Endothelial cell of umbilical vein (primary cell): ENCODE results near the gene GFOD1. TPM values are rescaled to one million over a fixed set of nuclear protein-coding genes. Genes with fewer than 3 reads are reported as not detected.
"Not testable (repeated sequence)": the region's sequence is repeated elsewhere in the genome, so short reads cannot be mapped to it uniquely, and the experiment has no call there.

Experiments
- BruUV-seq: library from RNA; stranded (reverse); fragments of 400-500 nt; replicated peaks from 2 replicates; lab custom pipeline; 2021; lab: Mats Ljungman, UMichigan
- CTCF ChIA-PET: fragments of 300-600, 350-600 bp; sonication (Branson Sonifier 250); formaldehyde crosslinking; loops from one replicate; lab custom pipeline; 2021; ENCODE audit warnings: antibody characterized with exemption, inconsistent platforms; lab: Charles Lee
- POLR2A ChIA-PET: fragments of 300-600, 350-600 bp; sonication (Branson Sonifier 250); formaldehyde crosslinking; loops from one replicate; lab custom pipeline; 2021; ENCODE audit warnings: antibody characterized with exemption, inconsistent platforms; lab: Charles Lee
- DNase-seq: peaks from one replicate; pipeline ENCODE4 v3.0.0-alpha.2; 2011; ENCODE audit warnings: low read depth, low spot score
- FAIRE-seq: peaks from 2 replicates; lab custom pipeline; 2011; peaks lifted over from hg19 to GRCh38; lab: Jason Lieb, UNC
- H2AFZ ChIP-seq: 2 replicates; pipeline ENCODE4 v1.6.0; 2012; ENCODE audit warnings: low read depth, low read length, control low read depth, inconsistent platforms
- H3K27ac ChIP-seq: 2 replicates; pipeline ENCODE4 v1.5.1; 2011; ENCODE audit warnings: low read depth, mild to moderate bottlenecking, control low read depth, low read length, moderate library complexity; ENCODE audit not compliant: insufficient read depth
- H3K27me3 ChIP-seq, 2 experiments: 2 replicates each; pipeline versions ENCODE4 v1.6.0 to v1.6.1; 2011; ENCODE audit warnings: low read length in 2 of 2, mixed read lengths in 1 of 2; ENCODE audit not compliant: control insufficient read depth in 2 of 2, insufficient read depth in 2 of 2
- H3K36me3 ChIP-seq, 2 experiments: 2 replicates in 1 of 2; 3 replicates in 1 of 2; pipeline ENCODE4 v1.5.1; 2011; ENCODE audit warnings: low read length in 2 of 2, mild to moderate bottlenecking in 1 of 2, moderate library complexity in 1 of 2; ENCODE audit not compliant: control insufficient read depth in 2 of 2, insufficient read depth in 2 of 2; ENCODE audit errors: extremely low read depth in 1 of 2
- H3K4me1 ChIP-seq: 3 replicates; pipeline ENCODE4 v1.5.1; 2011; ENCODE audit warnings: mild to moderate bottlenecking, low read length; ENCODE audit not compliant: control insufficient read depth, insufficient read depth; ENCODE audit errors: extremely low read depth
- H3K4me2 ChIP-seq: 2 replicates; pipeline ENCODE4 v1.6.1; 2011; ENCODE audit warnings: low read length, control low read depth, mixed read lengths; ENCODE audit not compliant: insufficient read depth
- H3K4me3 ChIP-seq, 3 experiments: fragments of 200-600 bp in 1 of 3; sonication (generic), shearing (Covaris generic) in 1 of 3; replicated peaks in 1 of 3; 2 replicates each; pipeline ENCODE4 v1.5.1; 2011 to 2016; ENCODE audit warnings: control low read depth in 3 of 3, low read length in 3 of 3, mild to moderate bottlenecking in 2 of 3, inconsistent platforms in 1 of 3, low read depth in 1 of 3, moderate library complexity in 1 of 3; ENCODE audit not compliant: insufficient read depth in 1 of 3
- H3K79me2 ChIP-seq: 2 replicates; pipeline ENCODE4 v1.6.0; 2012; ENCODE audit warnings: low read length, inconsistent platforms; ENCODE audit not compliant: control insufficient read depth, insufficient read depth
- H3K9ac ChIP-seq: replicated peaks from 2 replicates; pipeline ENCODE3; 2011; ENCODE audit warnings: low read length, control low read depth; ENCODE audit not compliant: insufficient read depth; ENCODE audit errors: extremely low read depth
- H3K9me1 ChIP-seq: replicated peaks from 3 replicates; pipeline ENCODE4 v1.6.0; 2011; ENCODE audit warnings: mild to moderate bottlenecking, low read length; ENCODE audit not compliant: control insufficient read depth, insufficient read depth; ENCODE audit errors: extremely low read depth
- H3K9me3 ChIP-seq: replicated peaks from 2 replicates; pipeline ENCODE4 v1.5.1; 2012; ENCODE audit warnings: low read length, inconsistent platforms; ENCODE audit not compliant: control insufficient read depth, insufficient read depth
- H4K20me1 ChIP-seq: replicated peaks from 2 replicates; pipeline ENCODE3; 2011; ENCODE audit warnings: mild to moderate bottlenecking, low read length; ENCODE audit not compliant: control insufficient read depth, insufficient read depth; ENCODE audit errors: extremely low read depth
- CTCF ChIP-seq, 2 donors: IDR thresholded peaks; 1 replicate in 1 of 2; 2 replicates in 1 of 2; pipeline ENCODE4 v1.5.1; 2011; ENCODE audit warnings: low read length in 2 of 2, mild to moderate bottlenecking in 2 of 2, moderate library complexity in 2 of 2, control low read depth in 1 of 2, inconsistent platforms in 1 of 2, low read depth in 1 of 2; ENCODE audit not compliant: insufficient read depth in 1 of 2; ENCODE audit errors: extremely low read depth in 1 of 2
- EZH2 ChIP-seq: IDR thresholded peaks from 2 replicates; pipeline ENCODE4 v1.6.1; 2012; ENCODE audit warnings: borderline replicate concordance, low read depth, mild to moderate bottlenecking, moderate library complexity, low read length, inconsistent platforms; ENCODE audit not compliant: severe bottlenecking
- FOS ChIP-seq: IDR thresholded peaks from 2 replicates; pipeline ENCODE4 v1.6.1; 2011; ENCODE audit warnings: mild to moderate bottlenecking, low read length, moderate library complexity, borderline replicate concordance; ENCODE audit not compliant: insufficient read depth
- GATA2 ChIP-seq: IDR thresholded peaks from 2 replicates; pipeline ENCODE4 v1.7.0; 2011; ENCODE audit warnings: low read depth, mild to moderate bottlenecking, moderate library complexity, mixed read lengths, low read length; ENCODE audit not compliant: insufficient read length, insufficient read depth
- JUN ChIP-seq: IDR thresholded peaks from 2 replicates; pipeline ENCODE4 v1.6.1; 2011; ENCODE audit warnings: borderline replicate concordance, low read depth; ENCODE audit not compliant: insufficient read length, insufficient read depth
- MAX ChIP-seq: IDR thresholded peaks from 2 replicates; pipeline ENCODE4 v1.6.1; 2011; ENCODE audit not compliant: insufficient read depth, insufficient read length
- MYC ChIP-seq: IDR thresholded peaks from one replicate; pipeline ENCODE4 v1.6.1; 2011; ENCODE audit warnings: mild to moderate bottlenecking, low read depth, low read length
- POLR2A ChIP-seq: IDR thresholded peaks from 2 replicates; pipeline ENCODE4 v1.6.1; 2012; ENCODE audit warnings: low read depth, mild to moderate bottlenecking, control low read depth, low read length
- dilution Hi-C: fragments of 300-500 bp; cut with MboI; formaldehyde crosslinking; loops from one replicate; pipeline ENCODE4 v1.15.0; 2019; ENCODE audit warnings: low sequenced_read_pairs; ENCODE audit not compliant: extremely low pct_ligation_motif_present
- intact Hi-C: fragments of 100-400 bp; cut with micrococcal nuclease; formaldehyde crosslinking; loops from one replicate; pipeline ENCODE4 v1.10.0; 2022
- polyA plus RNA-seq, 4 experiments: library from polyadenylated mRNA; depleted of rRNA in 3 of 4; stranded (reverse) in 3 of 4; unstranded in 1 of 4; fragments of >200 nt; gene quantifications; 2 replicates each; pipeline versions ENCODE4 v1.2.1 to v1.2.3, GENCODE V29; 2011 to 2012; ENCODE audit warnings: missing spikeins in 1 of 4
- total RNA-seq: library from RNA; stranded (reverse); gene quantifications from 2 replicates; pipeline ENCODE4 v1.2.3, GENCODE V29; 2021

Gene GFOD1
- total and polyA plus RNA-seq, 2 donors (not counting 3 experiments of a cell fraction or from before 2014, with no cell fraction given): 12.1 to 24.1 TPM

GRCh38 chr6:13434777-13435176 lies 52.6 kb downstream of the GFOD1 start:
- intact Hi-C loops: no loop called here
- no TSS peak for BruUV-seq
- H3K79me2 ChIP-seq: peaks cover 2% of the 10 kb centered on the region
- no peak overlapping the region for H2AFZ ChIP-seq
- H3K9me3 ChIP-seq: no peaks in the 10 kb centered on the region
- TF ChIP-seq MYC (no peak), JUN (no peak), EZH2 (no peak), GATA2 (no peak), FOS (no peak), POLR2A (no peak), CTCF (IDR thresholded peaks at IDR 0.05; ENCODE audit: extremely low read depth in 1 of 2, insufficient read depth in 1 of 2, low read depth in 1 of 2, low read length in 2 of 2) (no peak), MAX (no peak)
- no peak overlapping the region for H3K27ac ChIP-seq
- no peak overlapping the region for H3K9ac ChIP-seq
- CTCF ChIA-PET: no interaction called here
- POLR2A ChIA-PET: no interaction called here
- dilution Hi-C loops: no loop called here
- no peaks in the 10 kb centered on the region for H3K9me1 ChIP-seq
- no peaks in the 10 kb centered on the region for H3K27me3 ChIP-seq
- no peak overlapping the region for H3K4me3 ChIP-seq
- no peaks in the 10 kb centered on the region for H3K36me3 ChIP-seq
- no peaks in the 10 kb centered on the region for H4K20me1 ChIP-seq
- FAIRE-seq: no peak
- no peak overlapping the region for H3K4me2 ChIP-seq
- no peak for DNase-seq
- no peaks in the 10 kb centered on the region for H3K4me1 ChIP-seq

- dilution Hi-C loops, H3K4me2 ChIP-seq, H3K27ac ChIP-seq, H4K20me1 ChIP-seq, H3K27me3 ChIP-seq, H3K9ac ChIP-seq, DNase-seq, H2AFZ ChIP-seq, H3K4me1 ChIP-seq, intact Hi-C loops, H3K36me3 ChIP-seq, H3K9me1 ChIP-seq, H3K79me2 ChIP-seq, FAIRE-seq, H3K4me3 ChIP-seq, BruUV-seq, H3K9me3 ChIP-seq, POLR2A ChIA-PET: not testable (repeated sequence)
- CTCF ChIA-PET: interaction anchor here (1.3 kb wide), 1 partner anchor 15 kb away, joined by 3 read pairs; no protein-coding TSS in a partner anchor
Observed at GRCh38 chr6:13434135-13434775, 53.1 kb downstream of the GFOD1 start.
